GM13976 (cell line): ENCODE results near the gene ARHGAP26.

Experiments used
- DNase-seq: peaks from one replicate; pipeline ENCODE4 v3.0.0; 2012; ENCODE audit warnings: low spot score
- in situ Hi-C: fragments of 300-500 bp; cut with MboI; formaldehyde crosslinking; loops from one replicate; pipeline ENCODE4 v1.12.0; 2022; ENCODE audit warnings: low sequenced_read_pairs, mixed read lengths, inconsistent platforms; ENCODE audit not compliant: unreplicated experiment
- TF ChIP-seq, protein P1 (sequence below): IDR thresholded peaks from 2 replicates; pipeline ENCODE4 v1.5.1; 2012; ENCODE audit warnings: borderline replicate concordance, mild to moderate bottlenecking; ENCODE audit not compliant: insufficient read depth; ENCODE audit errors: extremely low read depth, missing control alignments, control extremely low read depth

Gene ARHGAP26

DNA sequence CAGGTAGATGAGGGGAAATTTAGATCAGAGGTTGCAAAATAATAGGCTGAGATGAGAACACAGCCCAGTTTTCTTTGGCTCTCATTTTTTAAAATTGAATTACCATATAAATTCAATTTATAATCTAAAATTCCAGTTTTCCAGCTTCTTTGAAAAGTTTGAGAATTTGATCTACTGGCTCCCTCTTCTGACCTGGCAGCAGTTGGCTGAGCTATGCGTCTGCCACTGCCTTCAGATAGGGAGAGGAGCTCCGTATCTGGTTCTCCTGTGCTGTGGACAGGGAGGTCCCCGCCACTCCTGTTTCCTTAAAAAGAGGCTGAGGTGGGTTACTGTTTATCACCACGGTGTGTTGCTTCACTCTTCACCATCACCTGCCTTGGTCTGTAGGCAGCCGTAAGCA is 103.7 kb downstream of the ARHGAP26 start:
- in situ Hi-C loops, result loop anchor here (10.0 kb wide), 1 partner anchor 149 kb away; no protein-coding TSS in a partner anchor
- DNase-seq, result no peak
- TF ChIP-seq, protein P1, sequence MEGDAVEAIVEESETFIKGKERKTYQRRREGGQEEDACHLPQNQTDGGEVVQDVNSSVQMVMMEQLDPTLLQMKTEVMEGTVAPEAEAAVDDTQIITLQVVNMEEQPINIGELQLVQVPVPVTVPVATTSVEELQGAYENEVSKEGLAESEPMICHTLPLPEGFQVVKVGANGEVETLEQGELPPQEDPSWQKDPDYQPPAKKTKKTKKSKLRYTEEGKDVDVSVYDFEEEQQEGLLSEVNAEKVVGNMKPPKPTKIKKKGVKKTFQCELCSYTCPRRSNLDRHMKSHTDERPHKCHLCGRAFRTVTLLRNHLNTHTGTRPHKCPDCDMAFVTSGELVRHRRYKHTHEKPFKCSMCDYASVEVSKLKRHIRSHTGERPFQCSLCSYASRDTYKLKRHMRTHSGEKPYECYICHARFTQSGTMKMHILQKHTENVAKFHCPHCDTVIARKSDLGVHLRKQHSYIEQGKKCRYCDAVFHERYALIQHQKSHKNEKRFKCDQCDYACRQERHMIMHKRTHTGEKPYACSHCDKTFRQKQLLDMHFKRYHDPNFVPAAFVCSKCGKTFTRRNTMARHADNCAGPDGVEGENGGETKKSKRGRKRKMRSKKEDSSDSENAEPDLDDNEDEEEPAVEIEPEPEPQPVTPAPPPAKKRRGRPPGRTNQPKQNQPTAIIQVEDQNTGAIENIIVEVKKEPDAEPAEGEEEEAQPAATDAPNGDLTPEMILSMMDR, result no peak

GRCh38 chr5:142874540-142874939 is 104.4 kb downstream of the ARHGAP26 start:
- DNase-seq, result no peak
- TF ChIP-seq, protein P1, result no peak
- in situ Hi-C loops, result loop anchor here (10.0 kb wide), 1 partner anchor 150 kb away; no protein-coding TSS in a partner anchor

DNA sequence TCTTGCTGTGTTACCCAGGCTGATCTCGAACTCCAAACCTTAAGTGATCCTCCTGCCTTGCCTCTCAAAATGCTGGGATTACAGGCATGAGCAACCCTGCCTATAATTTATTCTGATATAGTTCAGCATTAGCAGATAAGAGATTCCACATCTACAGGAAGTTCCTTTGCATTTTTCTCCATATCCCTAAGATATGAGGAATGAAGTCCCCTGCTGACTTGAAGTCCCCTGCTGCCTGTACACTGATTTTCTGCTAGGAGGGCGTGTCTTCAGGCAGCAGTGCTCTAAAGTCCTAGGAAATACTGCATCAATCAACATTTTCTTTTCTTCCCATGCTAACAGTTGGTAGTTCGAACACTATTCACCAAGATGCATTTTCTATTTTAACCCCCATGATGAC is 105.8 kb downstream of the ARHGAP26 start:
- in situ Hi-C loops, result loop anchor here (10.0 to 25.0 kb wide), 2 partner anchors 151 to 714 kb away; no protein-coding TSS in a partner anchor
- DNase-seq, result no peak
- TF ChIP-seq, protein P1, result no peak

DNA sequence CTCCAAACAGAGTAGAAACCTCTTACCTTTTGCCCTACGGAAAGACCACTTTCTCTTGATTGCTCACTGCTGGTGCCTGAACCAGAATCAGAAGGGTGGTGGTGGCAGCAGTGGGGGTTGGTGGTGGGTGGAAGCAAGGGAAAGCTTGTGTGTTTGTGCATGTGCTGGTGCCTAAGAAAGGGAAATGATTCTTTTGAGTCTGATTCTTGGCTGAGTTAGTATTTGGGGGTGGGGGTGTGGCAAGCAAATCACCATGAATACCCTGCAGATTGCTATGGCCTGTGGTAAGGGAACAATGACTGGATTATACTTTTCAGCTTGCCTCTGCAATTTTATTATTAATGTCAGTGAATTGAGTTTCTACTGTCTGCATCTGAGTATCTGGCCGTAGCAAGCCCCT is 106.6 kb downstream of the ARHGAP26 start:
- no peak for DNase-seq
- in situ Hi-C loops, result loop anchor here (10.0 to 25.0 kb wide), 2 partner anchors 152 to 715 kb away; no protein-coding TSS in a partner anchor
- TF ChIP-seq, protein P1, result no peak

DNA sequence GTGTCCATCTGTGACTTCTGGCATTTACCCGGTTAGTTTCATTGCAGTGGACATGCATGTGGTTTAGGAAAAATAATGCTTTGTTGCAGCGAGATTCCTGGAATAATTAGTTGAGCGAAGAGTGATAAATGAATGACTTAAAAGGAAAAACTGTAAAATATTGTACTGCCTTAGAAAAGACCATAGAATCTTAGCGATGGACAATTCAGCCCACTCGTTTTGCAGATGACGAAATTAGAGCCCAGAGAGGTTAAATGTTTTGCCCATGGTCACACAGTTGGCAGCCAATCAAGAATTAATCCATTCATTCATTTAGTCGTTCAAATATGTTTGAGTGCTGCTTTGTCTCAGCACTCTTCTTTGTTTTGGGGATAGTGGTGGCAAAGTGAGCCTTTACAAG is 107.9 kb downstream of the ARHGAP26 start:
- in situ Hi-C loops, result loop anchor here (10.0 to 25.0 kb wide), 2 partner anchors 153 to 716 kb away; no protein-coding TSS in a partner anchor
- TF ChIP-seq, protein P1, result no peak
- DNase-seq, result no peak

GRCh38 chr5:142878638-142879037 is 108.5 kb downstream of the ARHGAP26 start:
- in situ Hi-C loops, result loop anchor here (10.0 to 25.0 kb wide), 2 partner anchors 154 to 716 kb away; no protein-coding TSS in a partner anchor
- DNase-seq, result no peak

More at GRCh38 chr5:142878638-142879037, 108.5 kb downstream of the ARHGAP26 start:
- TF ChIP-seq, protein P1, result no peak
